Nephron progenitor cell (in vitro differentiated cells): ENCODE measurements around the gene SH3BGRL3.

Experiments used
- DNase-seq: peaks from one replicate; pipeline ENCODE4 v3.0.0; 2021
- H3K27ac Mint-ChIP-seq: 2 replicates; pipeline ENCODE4 v1.8.0; 2021; ENCODE audit warnings: mild to moderate bottlenecking, moderate library complexity, mixed read lengths
- H3K27me3 Mint-ChIP-seq: 2 replicates; pipeline ENCODE4 v1.8.0; 2021; ENCODE audit warnings: mild to moderate bottlenecking, low read depth, mixed read lengths; ENCODE audit not compliant: poor library complexity
- H3K36me3 Mint-ChIP-seq: 2 replicates; pipeline ENCODE4 v1.8.0; 2021; ENCODE audit warnings: low read depth, mixed read lengths
- H3K4me1 Mint-ChIP-seq: 2 replicates; pipeline ENCODE4 v1.8.0; 2021; ENCODE audit warnings: mixed read lengths
- H3K4me3 Mint-ChIP-seq: 2 replicates; pipeline ENCODE4 v1.8.0; 2021; ENCODE audit warnings: mild to moderate bottlenecking, moderate library complexity, mixed read lengths
- H3K9me3 Mint-ChIP-seq: 2 replicates; pipeline ENCODE4 v1.8.0; 2021; ENCODE audit warnings: mild to moderate bottlenecking, moderate library complexity, mixed read lengths
- CTCF ChIP-seq: fragments of 200-600 bp; sonication (generic); IDR thresholded peaks from 2 replicates; pipeline ENCODE4 v1.5.0; 2021; ENCODE audit warnings: antibody characterized with exemption

SH3BGRL3 gene

DNA sequence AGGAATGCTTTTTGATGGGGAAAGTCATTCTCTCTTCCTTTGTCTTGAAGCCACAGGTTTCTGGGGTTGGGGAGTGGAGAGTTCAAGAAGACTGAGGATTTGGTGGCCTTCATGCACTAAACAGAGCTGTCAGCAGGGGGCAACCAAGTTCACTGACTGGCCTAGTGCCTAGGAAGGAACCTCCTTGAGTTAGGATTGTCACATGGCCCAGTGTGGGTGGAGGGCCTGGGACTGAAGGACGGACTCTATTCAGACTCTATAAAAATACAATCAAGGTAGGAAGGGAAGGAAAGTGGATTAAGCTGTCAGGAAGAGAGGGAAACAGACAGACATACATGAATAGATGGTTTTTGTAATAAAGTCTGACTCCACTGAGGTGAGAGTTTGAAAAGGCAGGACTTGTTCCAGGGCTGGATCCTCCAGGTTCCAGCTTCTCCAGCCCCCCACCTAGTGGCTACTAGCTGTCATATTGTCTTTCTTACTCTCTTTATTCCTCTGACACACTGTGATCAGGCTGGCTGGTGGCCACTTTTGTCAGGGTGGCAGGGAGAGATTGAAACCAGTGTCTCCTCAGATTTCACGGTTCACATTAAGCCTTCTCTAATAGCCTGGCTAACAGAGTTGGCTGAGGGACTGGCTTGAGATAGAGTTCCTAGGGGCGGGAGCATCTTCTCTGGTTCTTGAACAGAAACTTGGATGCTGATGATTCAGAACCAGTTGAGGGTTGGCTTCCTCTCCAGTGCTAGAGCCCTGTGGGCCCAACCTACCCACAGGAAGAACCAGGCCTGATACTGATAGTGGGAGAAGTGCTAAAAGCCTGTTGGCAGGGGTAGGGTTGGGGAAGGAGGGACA lies 4.1 kb upstream of the SH3BGRL3 start:
- TF ChIP-seq CTCF = peak; percentile 73
- peak; percentile 85 for DNase-seq
- peaks cover 63% of the 10 kb centered on the region for H3K36me3 Mint-ChIP-seq
- H3K4me3 Mint-ChIP-seq = peak overlapping the region; percentile 41
- peaks cover 46% of the 10 kb centered on the region for H3K4me1 Mint-ChIP-seq
- peaks cover 5% of the 10 kb centered on the region for H3K27me3 Mint-ChIP-seq
- H3K9me3 Mint-ChIP-seq = no peaks in the 10 kb centered on the region
- peak overlapping the region; percentile 96 for H3K27ac Mint-ChIP-seq

GRCh38 chr1:26276432-26276838 lies 3.5 kb upstream of the SH3BGRL3 start:
- H3K4me3 Mint-ChIP-seq = no peak overlapping the region
- no peaks in the 10 kb centered on the region for H3K9me3 Mint-ChIP-seq
- H3K27me3 Mint-ChIP-seq = peaks cover 5% of the 10 kb centered on the region
- no peak for DNase-seq
- TF ChIP-seq CTCF = no peak
- H3K27ac Mint-ChIP-seq = no peak overlapping the region
- peaks cover 59% of the 10 kb centered on the region for H3K36me3 Mint-ChIP-seq
- H3K4me1 Mint-ChIP-seq = peaks cover 53% of the 10 kb centered on the region

DNA sequence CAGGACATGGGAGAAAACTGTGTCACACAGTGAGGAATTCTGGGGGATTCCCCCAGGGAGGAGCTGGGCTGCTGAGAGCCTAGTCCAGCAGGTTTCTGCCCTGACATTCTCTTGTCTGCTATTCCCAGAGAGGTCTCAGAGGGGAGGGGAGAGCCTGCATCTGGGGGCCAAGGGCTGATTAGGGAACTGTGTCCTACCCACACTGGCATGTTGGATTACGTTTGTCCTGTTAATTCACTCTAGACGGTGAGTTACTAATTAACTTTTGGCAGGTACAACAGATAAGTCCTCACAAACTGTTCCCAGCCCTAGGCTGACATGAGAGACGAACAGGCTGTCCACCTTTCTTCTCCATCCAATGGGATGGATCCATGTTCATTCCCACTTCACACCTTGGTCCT lies 2.6 kb upstream of the SH3BGRL3 start:
- H3K9me3 Mint-ChIP-seq = no peaks in the 10 kb centered on the region
- H3K27me3 Mint-ChIP-seq = peaks cover 5% of the 10 kb centered on the region
- TF ChIP-seq CTCF = no peak
- no peak overlapping the region for H3K4me3 Mint-ChIP-seq
- H3K4me1 Mint-ChIP-seq = peaks cover 61% of the 10 kb centered on the region
- H3K36me3 Mint-ChIP-seq = peaks cover 54% of the 10 kb centered on the region
- H3K27ac Mint-ChIP-seq = no peak overlapping the region
- DNase-seq = no peak

GRCh38 chr1:26277719-26278118 lies 2.2 kb upstream of the SH3BGRL3 start:
- H3K27ac Mint-ChIP-seq = peak overlapping the region; percentile 71
- H3K27me3 Mint-ChIP-seq = peaks cover 5% of the 10 kb centered on the region
- H3K4me1 Mint-ChIP-seq = peaks cover 66% of the 10 kb centered on the region
- no peaks in the 10 kb centered on the region for H3K9me3 Mint-ChIP-seq
- DNase-seq = no peak
- no peak overlapping the region for H3K4me3 Mint-ChIP-seq
- peaks cover 49% of the 10 kb centered on the region for H3K36me3 Mint-ChIP-seq
- TF ChIP-seq CTCF = no peak

DNA sequence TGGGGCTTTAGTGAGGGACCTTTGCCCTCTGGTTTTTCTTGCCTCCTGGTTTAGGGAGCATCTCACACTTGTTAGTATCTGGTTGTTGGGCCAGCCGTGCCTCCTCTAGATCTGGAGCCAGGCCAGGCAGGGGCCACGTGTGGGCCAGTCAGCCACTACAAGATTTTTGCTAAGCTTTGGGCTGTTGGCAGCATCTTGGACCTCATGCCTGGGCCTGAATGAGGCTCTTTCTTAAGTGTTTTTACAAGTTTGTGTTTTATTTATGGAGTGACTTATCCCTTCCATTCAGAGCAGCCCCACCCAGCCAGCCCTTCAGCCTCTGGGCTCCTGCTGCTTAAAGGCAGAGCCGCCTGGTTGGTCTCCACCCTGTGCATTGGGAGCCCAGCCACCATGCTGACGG lies 1.6 kb upstream of the SH3BGRL3 start:
- Mint-ChIP-seq H3K36me3 (peaks cover 44% of the 10 kb centered on the region), H3K27ac (no peak overlapping the region), H3K27me3 (peaks cover 5% of the 10 kb centered on the region), H3K4me1 (peaks cover 71% of the 10 kb centered on the region), H3K9me3 (no peaks in the 10 kb centered on the region), H3K4me3 (no peak overlapping the region)
- TF ChIP-seq CTCF = no peak
- DNase-seq = no peak
